GM12874 (cell line): ENCODE data around the gene CSTPP1.

Source experiments
- TF ChIP-seq, protein P1 (sequence below): IDR thresholded peaks from 2 replicates; pipeline ENCODE4 v1.5.1; 2011; ENCODE audit warnings: low read depth, mild to moderate bottlenecking, control low read depth, low read length, moderate library complexity; ENCODE audit not compliant: insufficient read depth

Gene CSTPP1

DNA sequence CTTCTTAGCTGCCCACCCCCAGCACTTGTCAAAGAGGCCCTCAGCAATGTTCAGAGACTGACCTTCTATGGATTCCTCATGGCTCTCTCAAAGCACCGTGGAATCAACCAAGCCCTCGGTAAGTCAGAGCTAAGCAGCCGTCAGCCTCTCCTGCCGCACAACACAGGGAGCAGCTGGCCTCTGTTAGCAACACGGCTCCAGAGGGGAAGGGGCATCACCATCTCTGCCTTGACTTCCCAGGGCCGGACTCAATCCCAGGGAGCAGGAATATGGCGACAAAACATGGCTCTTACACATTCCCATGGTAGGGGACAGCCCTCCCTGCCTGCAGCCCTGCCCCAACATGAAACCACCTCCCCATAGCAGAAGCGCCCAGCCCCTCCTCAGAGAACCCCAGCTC is 221.2 kb downstream of the CSTPP1 start:
- TF ChIP-seq, protein P1, sequence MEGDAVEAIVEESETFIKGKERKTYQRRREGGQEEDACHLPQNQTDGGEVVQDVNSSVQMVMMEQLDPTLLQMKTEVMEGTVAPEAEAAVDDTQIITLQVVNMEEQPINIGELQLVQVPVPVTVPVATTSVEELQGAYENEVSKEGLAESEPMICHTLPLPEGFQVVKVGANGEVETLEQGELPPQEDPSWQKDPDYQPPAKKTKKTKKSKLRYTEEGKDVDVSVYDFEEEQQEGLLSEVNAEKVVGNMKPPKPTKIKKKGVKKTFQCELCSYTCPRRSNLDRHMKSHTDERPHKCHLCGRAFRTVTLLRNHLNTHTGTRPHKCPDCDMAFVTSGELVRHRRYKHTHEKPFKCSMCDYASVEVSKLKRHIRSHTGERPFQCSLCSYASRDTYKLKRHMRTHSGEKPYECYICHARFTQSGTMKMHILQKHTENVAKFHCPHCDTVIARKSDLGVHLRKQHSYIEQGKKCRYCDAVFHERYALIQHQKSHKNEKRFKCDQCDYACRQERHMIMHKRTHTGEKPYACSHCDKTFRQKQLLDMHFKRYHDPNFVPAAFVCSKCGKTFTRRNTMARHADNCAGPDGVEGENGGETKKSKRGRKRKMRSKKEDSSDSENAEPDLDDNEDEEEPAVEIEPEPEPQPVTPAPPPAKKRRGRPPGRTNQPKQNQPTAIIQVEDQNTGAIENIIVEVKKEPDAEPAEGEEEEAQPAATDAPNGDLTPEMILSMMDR, result no peak

DNA sequence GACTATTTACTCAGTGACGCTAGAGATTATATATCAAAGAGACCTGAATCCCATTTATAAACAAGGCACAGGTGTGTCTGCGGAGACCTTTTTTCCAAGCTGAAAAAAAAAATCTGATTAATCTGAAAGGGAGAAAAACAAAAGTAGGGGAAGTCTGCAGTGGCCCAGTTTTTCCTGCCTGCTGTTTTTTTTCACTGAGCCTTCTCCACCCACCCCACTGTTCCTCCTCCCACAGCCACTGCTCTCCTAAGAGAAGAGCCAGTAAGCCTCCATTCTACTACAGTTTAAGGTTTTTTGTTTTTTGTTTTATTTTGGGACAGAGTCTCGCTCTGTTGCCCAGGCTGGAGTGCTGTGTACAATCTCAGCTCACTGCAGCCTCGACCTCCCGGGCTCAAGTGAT is 221.7 kb downstream of the CSTPP1 start:
- TF ChIP-seq, protein P1, result no peak

DNA sequence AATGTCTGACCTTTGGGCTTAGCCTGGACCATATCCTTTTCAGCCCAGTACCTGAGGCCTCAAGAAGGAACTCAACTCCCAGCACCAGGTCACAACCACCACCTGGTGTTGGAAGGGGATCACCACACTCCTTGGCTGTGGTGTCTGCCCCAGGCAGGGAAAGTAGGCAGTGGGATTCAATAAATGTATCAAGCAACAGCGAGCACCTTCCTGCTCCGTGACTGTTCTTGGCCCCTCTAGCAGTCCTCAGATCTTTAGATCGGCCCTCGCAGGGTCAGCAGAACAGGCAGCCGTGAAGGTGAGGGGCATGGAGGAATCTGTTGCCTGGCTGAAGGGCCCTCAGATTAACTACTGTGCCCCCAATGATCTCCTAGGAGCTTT is 224.2 kb downstream of the CSTPP1 start:
- TF ChIP-seq, protein P1, result no peak

DNA sequence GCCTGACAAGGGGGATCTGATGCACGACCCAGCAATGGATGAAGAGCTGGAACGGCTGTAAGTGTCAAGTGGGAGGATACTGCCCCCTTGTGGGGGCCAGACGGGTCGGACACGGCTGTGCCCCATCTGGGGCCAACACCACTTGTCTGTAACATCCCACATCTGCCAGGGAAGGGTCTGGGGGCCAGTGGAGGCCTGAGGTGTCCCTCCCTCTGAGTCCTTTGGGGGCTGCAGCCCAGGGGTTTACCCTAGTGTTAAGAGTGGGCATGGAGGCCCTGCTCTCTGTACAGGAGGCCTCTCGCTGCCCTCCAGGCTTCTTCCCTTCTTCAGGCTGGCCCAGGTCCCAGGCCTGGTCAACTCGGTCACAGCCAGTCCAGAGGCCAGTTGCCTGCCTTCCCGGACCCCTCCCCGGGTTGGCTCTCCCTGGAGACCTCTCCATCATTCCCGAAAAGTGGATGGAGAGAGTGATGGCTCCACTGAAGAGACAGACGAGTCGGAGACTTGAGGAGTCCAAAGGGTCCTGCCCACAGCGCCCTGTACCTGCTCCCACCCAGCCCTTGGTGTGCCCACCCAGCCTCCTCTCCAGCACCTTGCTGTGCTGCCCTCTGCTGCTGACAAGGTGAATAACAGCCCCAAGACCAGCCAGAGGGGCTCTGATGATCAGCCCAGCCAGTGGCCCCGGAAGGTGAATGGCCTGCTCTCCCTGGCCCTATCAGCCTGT is 224.7 kb downstream of the CSTPP1 start:
- TF ChIP-seq, protein P1, result peak; percentile 87

DNA sequence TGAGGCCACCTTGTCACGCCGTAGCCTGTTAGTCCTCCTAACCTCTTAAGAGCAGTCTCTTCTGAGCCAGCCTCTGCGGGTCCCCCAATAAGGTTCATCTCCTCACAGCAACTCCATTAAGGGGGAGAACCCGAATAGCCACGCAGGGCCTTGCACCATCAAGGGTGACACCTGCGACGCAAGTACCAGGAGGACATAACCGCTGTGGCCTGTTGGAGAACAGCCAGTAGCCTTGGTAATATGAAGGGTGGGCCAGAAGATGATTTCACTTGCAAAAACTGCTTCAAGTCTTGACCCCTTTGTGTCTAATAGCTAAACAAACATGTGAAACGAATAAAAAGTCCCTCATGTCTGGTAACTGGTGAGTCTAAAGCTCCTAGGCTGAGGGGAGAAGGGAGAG is 225.3 kb downstream of the CSTPP1 start:
- TF ChIP-seq, protein P1, result no peak

DNA sequence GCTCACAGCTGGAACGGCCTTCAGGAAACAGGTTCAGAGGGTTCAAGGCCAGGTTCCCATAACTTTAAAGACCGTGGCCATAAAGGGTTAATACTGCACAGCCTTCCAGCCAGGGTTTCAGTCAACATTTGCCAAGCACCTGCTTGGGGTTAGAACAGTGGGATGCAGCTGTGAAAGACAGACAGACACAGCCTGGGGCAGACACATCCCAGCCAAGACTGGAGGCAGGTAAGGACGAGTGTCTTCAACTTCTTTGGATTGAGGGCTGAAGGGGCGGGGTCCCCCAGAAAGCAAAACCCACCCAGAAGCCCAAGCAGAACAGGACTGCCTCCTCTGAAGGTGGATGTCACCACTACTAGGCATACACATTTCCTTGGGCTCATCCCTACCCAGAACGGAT is 225.9 kb downstream of the CSTPP1 start:
- TF ChIP-seq, protein P1, result no peak

DNA sequence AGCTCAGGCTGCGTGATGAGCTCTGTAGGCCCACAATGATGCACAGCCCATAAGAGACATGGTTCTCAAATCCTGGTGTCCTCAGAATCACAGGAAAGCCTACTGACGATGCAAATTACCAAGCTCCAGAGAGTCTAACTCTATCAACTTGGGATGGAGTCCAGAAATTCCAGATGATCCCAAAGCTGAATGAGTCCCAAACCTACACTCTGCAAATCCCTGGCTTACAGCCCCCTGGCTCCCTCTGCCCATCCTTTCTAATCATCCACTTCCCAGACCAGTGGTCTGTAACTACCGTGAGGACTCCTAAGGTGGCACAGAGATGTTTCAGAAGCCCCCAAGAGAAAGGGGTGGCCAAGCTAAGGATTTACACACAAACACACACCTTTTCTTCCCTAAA is 226.6 kb downstream of the CSTPP1 start:
- TF ChIP-seq, protein P1, result no peak
